Neural progenitor cell (in vitro differentiated cells): ENCODE data around the gene ZNF816.

Source experiments
- EZH2 ChIP-seq: fragments of 200-600 bp; sonication (generic); IDR thresholded peaks from 2 replicates; pipeline ENCODE4 v1.6.1; 2017; ENCODE audit warnings: antibody characterized with exemption, mild to moderate bottlenecking, moderate library complexity
- TF ChIP-seq, protein P1 (sequence below): fragments of 200-600 bp; sonication (generic); IDR thresholded peaks from 2 replicates; pipeline ENCODE4 v1.5.1; 2017; ENCODE audit warnings: antibody characterized with exemption, mild to moderate bottlenecking

- TF ChIP-seq EZH2 = no peak
- TF ChIP-seq, protein P1, sequence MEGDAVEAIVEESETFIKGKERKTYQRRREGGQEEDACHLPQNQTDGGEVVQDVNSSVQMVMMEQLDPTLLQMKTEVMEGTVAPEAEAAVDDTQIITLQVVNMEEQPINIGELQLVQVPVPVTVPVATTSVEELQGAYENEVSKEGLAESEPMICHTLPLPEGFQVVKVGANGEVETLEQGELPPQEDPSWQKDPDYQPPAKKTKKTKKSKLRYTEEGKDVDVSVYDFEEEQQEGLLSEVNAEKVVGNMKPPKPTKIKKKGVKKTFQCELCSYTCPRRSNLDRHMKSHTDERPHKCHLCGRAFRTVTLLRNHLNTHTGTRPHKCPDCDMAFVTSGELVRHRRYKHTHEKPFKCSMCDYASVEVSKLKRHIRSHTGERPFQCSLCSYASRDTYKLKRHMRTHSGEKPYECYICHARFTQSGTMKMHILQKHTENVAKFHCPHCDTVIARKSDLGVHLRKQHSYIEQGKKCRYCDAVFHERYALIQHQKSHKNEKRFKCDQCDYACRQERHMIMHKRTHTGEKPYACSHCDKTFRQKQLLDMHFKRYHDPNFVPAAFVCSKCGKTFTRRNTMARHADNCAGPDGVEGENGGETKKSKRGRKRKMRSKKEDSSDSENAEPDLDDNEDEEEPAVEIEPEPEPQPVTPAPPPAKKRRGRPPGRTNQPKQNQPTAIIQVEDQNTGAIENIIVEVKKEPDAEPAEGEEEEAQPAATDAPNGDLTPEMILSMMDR = no peak
These were observed 26.3 kb downstream of the ZNF816 start for GRCh38 chr19:52936151-52936953.
